HepG2 (cell line): ENCODE measurements around the gene TACC3. TPM values are rescaled to one million over a fixed set of nuclear protein-coding genes. Genes with fewer than 3 reads are reported as not detected.

Experiments
- ASH2L ChIP-seq: fragments of 300-600, 200-600 bp; sonication (generic); IDR thresholded peaks from 2 replicates; pipeline ENCODE4 v1.7.0; 2017; ENCODE audit warnings: low read depth, mild to moderate bottlenecking, moderate library complexity, mixed read lengths, low read length; ENCODE audit not compliant: insufficient read length
- ELF3 ChIP-seq: IDR thresholded peaks from 2 replicates; pipeline ENCODE4 v1.6.1; 2016; ENCODE audit warnings: missing genetic modification reagents, missing compliant biosample characterization
- ELF4 ChIP-seq: sonication (generic); formaldehyde crosslinking; IDR thresholded peaks from 2 replicates; pipeline ENCODE4 v1.5.0; 2020; ENCODE audit warnings: missing genetic modification reagents, mild to moderate bottlenecking, moderate library complexity, borderline replicate concordance
- EP300 ChIP-seq, 3 experiments: sonication (generic) in 1 of 3; formaldehyde crosslinking in 1 of 3; IDR thresholded peaks; 2 replicates each; pipeline versions ENCODE4 v1.5.1 to v1.6.1; 2011 to 2020; ENCODE audit warnings: low read depth in 2 of 3, low read length in 2 of 3, borderline replicate concordance in 1 of 3, improper control_type of control experiment in 1 of 3, mild to moderate bottlenecking in 1 of 3, missing genetic modification reagents in 1 of 3, moderate library complexity in 1 of 3
- FLYWCH1 ChIP-seq: sonication (generic); formaldehyde crosslinking; IDR thresholded peaks from 2 replicates; pipeline ENCODE4 v1.8.1; 2023; ENCODE audit warnings: mild to moderate bottlenecking, missing genetic modification reagents
- GABPA ChIP-seq, 2 experiments: IDR thresholded peaks; 2 replicates each; pipeline ENCODE4 v1.6.1; 2011 to 2016; ENCODE audit warnings: low read depth in 2 of 2, low read length in 1 of 2, missing biosample characterization in 1 of 2, missing genetic modification characterization in 1 of 2
- HDAC2 ChIP-seq: sonication (generic); formaldehyde crosslinking; IDR thresholded peaks from 2 replicates; pipeline ENCODE4 v1.4.0; 2020; ENCODE audit warnings: missing genetic modification reagents
- JUND ChIP-seq: sonication (generic); formaldehyde crosslinking; IDR thresholded peaks from 2 replicates; pipeline ENCODE4 v1.8.0; 2022; ENCODE audit warnings: mild to moderate bottlenecking, missing genetic modification reagents
- KDM1A ChIP-seq: IDR thresholded peaks from 2 replicates; pipeline ENCODE4 v1.6.1; 2016; ENCODE audit warnings: missing compliant biosample characterization
- MEF2D ChIP-seq: sonication (generic); formaldehyde crosslinking; IDR thresholded peaks from 2 replicates; pipeline ENCODE4 v1.5.1; 2020; ENCODE audit warnings: mild to moderate bottlenecking, missing genetic modification reagents
- MTF2 ChIP-seq: sonication (generic); formaldehyde crosslinking; IDR thresholded peaks from 2 replicates; pipeline ENCODE4 v1.5.0; 2020; ENCODE audit warnings: missing genetic modification reagents, borderline replicate concordance
- MYC ChIP-seq: sonication (generic); formaldehyde crosslinking; IDR thresholded peaks from 2 replicates; pipeline ENCODE4 v1.9.0; 2021; ENCODE audit warnings: missing genetic modification reagents, borderline replicate concordance
- NFKB2 ChIP-seq: sonication (generic); formaldehyde crosslinking; IDR thresholded peaks from 2 replicates; pipeline ENCODE4 v1.4.0; 2020; ENCODE audit warnings: missing genetic modification reagents, borderline replicate concordance
- PHF8 ChIP-seq: sonication (generic); formaldehyde crosslinking; IDR thresholded peaks from 2 replicates; pipeline ENCODE4 v1.5.0; 2020; ENCODE audit warnings: missing genetic modification reagents
- POLR2AphosphoS2 ChIP-seq: IDR thresholded peaks from 2 replicates; pipeline ENCODE4 v1.6.1; 2011; ENCODE audit warnings: low read depth, low read length, improper control_type of control experiment
- RBFOX2 ChIP-seq: fragments of 200-400 bp; formaldehyde crosslinking; IDR thresholded peaks from 2 replicates; pipeline ENCODE4 v1.6.1; 2017; ENCODE audit warnings: low read depth, mild to moderate bottlenecking, low read length
- RFX3 ChIP-seq: IDR thresholded peaks from 2 replicates; pipeline ENCODE4 v1.6.1; 2016; ENCODE audit warnings: missing biosample characterization, missing genetic modification reagents
- SP1 ChIP-seq, 2 experiments: fragments of 450-650 bp in 1 of 2; sonication (generic) in 1 of 2; formaldehyde crosslinking in 1 of 2; IDR thresholded peaks; 2 replicates each; pipeline versions ENCODE4 v1.4.0 to v1.6.1; 2016 to 2020; ENCODE audit warnings: missing genetic modification reagents in 1 of 2
- TBX2 ChIP-seq: sonication (generic); formaldehyde crosslinking; IDR thresholded peaks from 2 replicates; pipeline ENCODE4 v1.5.0; 2020; ENCODE audit warnings: missing genetic modification reagents, mild to moderate bottlenecking, borderline replicate concordance
- ZC3H13 ChIP-seq: sonication (generic); formaldehyde crosslinking; IDR thresholded peaks from 2 replicates; pipeline ENCODE4 v1.8.1; 2023; ENCODE audit warnings: mild to moderate bottlenecking, missing genetic modification reagents, moderate library complexity
- ZFYVE20 ChIP-seq: sonication (generic); formaldehyde crosslinking; IDR thresholded peaks from 2 replicates; pipeline ENCODE4 v1.8.0; 2023; ENCODE audit warnings: low read depth, mild to moderate bottlenecking, moderate library complexity, missing genetic modification reagents, borderline replicate concordance
- ZNF256 ChIP-seq: sonication (generic); formaldehyde crosslinking; conservative IDR thresholded peaks from 2 replicates; pipeline ENCODE4 v1.4.0; 2020; ENCODE audit warnings: missing genetic modification reagents
- ZNF615 ChIP-seq: sonication (generic); formaldehyde crosslinking; IDR thresholded peaks from 2 replicates; pipeline ENCODE4 v1.5.0; 2020; ENCODE audit warnings: mild to moderate bottlenecking, missing genetic modification reagents, borderline replicate concordance
- ZNF83 ChIP-seq: sonication (generic); formaldehyde crosslinking; IDR thresholded peaks from 2 replicates; pipeline ENCODE4 v1.4.0; 2020; ENCODE audit warnings: missing genetic modification reagents, mild to moderate bottlenecking, borderline replicate concordance
- ZNF879 ChIP-seq: sonication (generic); formaldehyde crosslinking; IDR thresholded peaks from 2 replicates; pipeline ENCODE4 v1.8.1; 2023; ENCODE audit warnings: missing genetic modification reagents
- polyA plus RNA-seq, 8 experiments: library from polyadenylated mRNA; depleted of rRNA in 3 of 8; stranded (reverse) in 7 of 8; unstranded in 1 of 8; fragments of >200 nt; fragmentation: Illumina TruSeq in 4 of 8; extraction: Trizol in 4 of 8; gene quantifications; 2 replicates each; pipeline versions ENCODE4 v1.2.1 to v1.2.3, GENCODE V29; 2011 to 2016; ENCODE audit warnings: low read depth in 4 of 8, missing spikeins in 1 of 8, mixed read lengths in 1 of 8; ENCODE audit not compliant: insufficient read depth in 1 of 8
- total RNA-seq, 5 experiments: library from RNA; depleted of rRNA; stranded (reverse); fragments of >200 nt; fragmentation: Illumina TruSeq; extraction: Trizol; gene quantifications; 2 replicates each; pipeline ENCODE4 v1.2.3, GENCODE V29; 2016; ENCODE audit warnings: low read depth in 1 of 5
- TF ChIP-seq, protein P1 (sequence below): sonication (generic); formaldehyde crosslinking; IDR thresholded peaks from 2 replicates; pipeline ENCODE4 v1.4.0; 2020; ENCODE audit warnings: missing genetic modification reagents, low read depth, mild to moderate bottlenecking, borderline replicate concordance
- TF ChIP-seq, protein P2 (sequence below): sonication (generic); formaldehyde crosslinking; IDR thresholded peaks from 2 replicates; pipeline ENCODE4 v1.4.0; 2020; ENCODE audit warnings: missing genetic modification reagents
- TF ChIP-seq, protein P3 (sequence below): sonication (generic); formaldehyde crosslinking; IDR thresholded peaks from 2 replicates; pipeline ENCODE4 v1.4.0; 2020; ENCODE audit warnings: mild to moderate bottlenecking, missing genetic modification reagents
- TF ChIP-seq, protein P4 (sequence below): sonication (generic); formaldehyde crosslinking; IDR thresholded peaks from 2 replicates; pipeline ENCODE4 v1.5.1; 2020; ENCODE audit warnings: mild to moderate bottlenecking, moderate library complexity, missing genetic modification reagents

The TACC3 gene
- total and polyA plus RNA-seq, 2 of the 13 experiments (the other 11 are each of a cell fraction or from before 2014, with no cell fraction given), result 20.3 to 21.2 TPM

DNA sequence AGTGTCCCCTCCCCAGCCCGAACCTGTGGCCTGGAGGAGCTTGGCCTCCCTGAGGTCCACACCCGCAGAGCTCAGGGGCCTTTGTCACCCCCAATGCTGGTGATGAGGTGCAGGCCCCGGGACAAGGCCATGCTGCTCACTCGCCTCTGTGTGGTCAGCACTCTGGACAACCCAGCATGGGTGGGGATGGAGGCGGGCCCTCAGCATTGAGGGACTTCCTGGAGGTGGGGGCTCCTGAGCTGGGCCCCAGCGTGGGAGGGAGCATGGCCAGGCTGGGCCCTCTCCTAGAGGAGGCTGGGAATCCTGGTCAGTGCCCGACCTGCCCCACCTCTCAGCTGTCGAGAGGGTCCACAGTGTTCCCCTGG, 30.6 kb downstream of the TACC3 start (continued):
- peak; percentile 67 for TF ChIP-seq HDAC2 (CRISPR knock-in tag)
- peak; percentile 20; the same call in 1 of the 2 replicates for TF ChIP-seq PHF8 (CRISPR knock-in tag)
- TF ChIP-seq RBFOX2, result no peak
- TF ChIP-seq MYC, result peak; percentile 80
- no peak for TF ChIP-seq ASH2L
- TF ChIP-seq, protein P1, sequence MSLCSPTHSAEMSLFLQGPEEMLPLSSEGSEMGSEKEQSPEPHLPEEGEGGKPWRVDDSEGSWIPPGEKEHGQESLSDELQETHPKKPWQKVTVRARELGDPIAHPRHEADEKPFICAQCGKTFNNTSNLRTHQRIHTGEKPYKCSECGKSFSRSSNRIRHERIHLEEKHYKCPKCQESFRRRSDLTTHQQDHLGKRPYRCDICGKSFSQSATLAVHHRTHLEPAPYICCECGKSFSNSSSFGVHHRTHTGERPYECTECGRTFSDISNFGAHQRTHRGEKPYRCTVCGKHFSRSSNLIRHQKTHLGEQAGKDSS (CRISPR knock-in tag), result no peak
- no peak for TF ChIP-seq SP1 (IDR thresholded peaks at IDR 0.05)
- TF ChIP-seq SP1 (CRISPR knock-in tag; IDR thresholded peaks at IDR 0.05), result no peak
- no peak for TF ChIP-seq KDM1A (CRISPR knock-in tag)
- no peak for TF ChIP-seq POLR2AphosphoS2
- TF ChIP-seq, protein P2, sequence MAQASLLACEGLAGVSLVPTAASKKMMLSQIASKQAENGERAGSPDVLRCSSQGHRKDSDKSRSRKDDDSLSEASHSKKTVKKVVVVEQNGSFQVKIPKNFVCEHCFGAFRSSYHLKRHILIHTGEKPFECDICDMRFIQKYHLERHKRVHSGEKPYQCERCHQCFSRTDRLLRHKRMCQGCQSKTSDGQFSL (CRISPR knock-in tag), result 0 out of 2 replicates have a peak, but pooled peaks have one; percentile 46
- TF ChIP-seq TBX2, result no peak
- no peak for TF ChIP-seq ZC3H13 (CRISPR knock-in tag)
- no peak for TF ChIP-seq MTF2 (CRISPR knock-in tag)
- TF ChIP-seq, protein P3, sequence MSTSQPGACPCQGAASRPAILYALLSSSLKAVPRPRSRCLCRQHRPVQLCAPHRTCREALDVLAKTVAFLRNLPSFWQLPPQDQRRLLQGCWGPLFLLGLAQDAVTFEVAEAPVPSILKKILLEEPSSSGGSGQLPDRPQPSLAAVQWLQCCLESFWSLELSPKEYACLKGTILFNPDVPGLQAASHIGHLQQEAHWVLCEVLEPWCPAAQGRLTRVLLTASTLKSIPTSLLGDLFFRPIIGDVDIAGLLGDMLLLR (CRISPR knock-in tag), result no peak
- TF ChIP-seq FLYWCH1 (CRISPR knock-in tag), result no peak
- TF ChIP-seq ZNF83, result peak; percentile 33; the same call in 1 of the 2 replicates
- no peak for TF ChIP-seq GABPA (IDR thresholded peaks at IDR 0.05; ENCODE audit: low read depth, low read length)
- no peak for TF ChIP-seq GABPA (CRISPR knock-in tag; IDR thresholded peaks at IDR 0.05; ENCODE audit: low read depth)
- TF ChIP-seq ZFYVE20, result no peak
- no peak for TF ChIP-seq ZNF615 (CRISPR knock-in tag)
- TF ChIP-seq, protein P4, sequence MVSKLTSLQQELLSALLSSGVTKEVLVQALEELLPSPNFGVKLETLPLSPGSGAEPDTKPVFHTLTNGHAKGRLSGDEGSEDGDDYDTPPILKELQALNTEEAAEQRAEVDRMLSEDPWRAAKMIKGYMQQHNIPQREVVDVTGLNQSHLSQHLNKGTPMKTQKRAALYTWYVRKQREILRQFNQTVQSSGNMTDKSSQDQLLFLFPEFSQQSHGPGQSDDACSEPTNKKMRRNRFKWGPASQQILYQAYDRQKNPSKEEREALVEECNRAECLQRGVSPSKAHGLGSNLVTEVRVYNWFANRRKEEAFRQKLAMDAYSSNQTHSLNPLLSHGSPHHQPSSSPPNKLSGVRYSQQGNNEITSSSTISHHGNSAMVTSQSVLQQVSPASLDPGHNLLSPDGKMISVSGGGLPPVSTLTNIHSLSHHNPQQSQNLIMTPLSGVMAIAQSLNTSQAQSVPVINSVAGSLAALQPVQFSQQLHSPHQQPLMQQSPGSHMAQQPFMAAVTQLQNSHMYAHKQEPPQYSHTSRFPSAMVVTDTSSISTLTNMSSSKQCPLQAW (CRISPR knock-in tag), result no peak
- no peak for TF ChIP-seq RFX3 (CRISPR knock-in tag)
- no peak for TF ChIP-seq ELF4 (CRISPR knock-in tag)
- no peak for TF ChIP-seq JUND (CRISPR knock-in tag)
- TF ChIP-seq MEF2D (CRISPR knock-in tag), result 0 out of 2 replicates have a peak, but pooled peaks have one; percentile 51
- peak; percentile 67; the same call in 1 of the 2 replicates for TF ChIP-seq NFKB2
- no peak for TF ChIP-seq EP300 (IDR thresholded peaks at IDR 0.05; ENCODE audit: low read depth in 2 of 2, low read length in 2 of 2)
- TF ChIP-seq EP300 (CRISPR knock-in tag; IDR thresholded peaks at IDR 0.05; ENCODE audit: borderline replicate concordance), result no peak
- no peak for TF ChIP-seq ZNF879 (CRISPR knock-in tag)
- 0 out of 2 replicates have a peak, but pooled peaks have one; percentile 34 for TF ChIP-seq ZNF256 (CRISPR knock-in tag)
- TF ChIP-seq ELF3 (CRISPR knock-in tag), result 0 out of 2 replicates have a peak, but pooled peaks have one; percentile 65
